ENCODE measurements around the gene MAP4K3. TPM values are rescaled to one million over a fixed set of nuclear protein-coding genes. Genes with fewer than 3 reads are reported as not detected.

MAP4K3 gene
- total RNA-seq (2021; fragmentation: NEBNext Ultra II Directional; extraction: Animal tissue kit (Norgen Biotek cat#: 25700)) (63.0 and 70.8 TPM in 2 replicates), polyA plus RNA-seq (2011; rRNA removed) (6.5 and 11.4 TPM in 2 replicates), polyA minus RNA-seq (2011; rRNA and poly(A)+ RNA removed) (15.3 and 26.3 TPM in 2 replicates)
- polyA plus RNA-seq (2011; cell fraction: cytosol; rRNA removed), result 15.2 TPM
- 8.8 TPM for polyA plus RNA-seq (2011; cell fraction: nucleus; rRNA removed)
- 10.3 to 26.4 TPM (median 13.9 TPM) in 4 replicates for polyA plus RNA-seq (2012, experiment 1 of 2)
- polyA plus RNA-seq (2012, experiment 2 of 2), result 1.4 TPM
- 20.4 TPM for polyA plus RNA-seq (2013, experiment 1 of 2)
- polyA plus RNA-seq (2013, experiment 2 of 2), result 20.5 TPM
- polyA minus RNA-seq (2011; cell fraction: cytosol; rRNA and poly(A)+ RNA removed), result 14.1 TPM
- polyA minus RNA-seq (2011; cell fraction: nucleus; rRNA and poly(A)+ RNA removed), result 47.5 TPM
- long read RNA-seq, experiment 1, full-length matches to known transcripts, result 5 of 42 reads
- long read RNA-seq, experiment 1, partial matches to known transcripts, result 17 of 42 reads
- long read RNA-seq, experiment 1, other reads (novel, unspliced or antisense), result 20 of 42 reads
- long read RNA-seq, experiment 2, partial matches to known transcripts, result 10 of 11 reads
- long read RNA-seq, experiment 2, other reads (novel, unspliced or antisense), result 1 of 11 reads

DNA sequence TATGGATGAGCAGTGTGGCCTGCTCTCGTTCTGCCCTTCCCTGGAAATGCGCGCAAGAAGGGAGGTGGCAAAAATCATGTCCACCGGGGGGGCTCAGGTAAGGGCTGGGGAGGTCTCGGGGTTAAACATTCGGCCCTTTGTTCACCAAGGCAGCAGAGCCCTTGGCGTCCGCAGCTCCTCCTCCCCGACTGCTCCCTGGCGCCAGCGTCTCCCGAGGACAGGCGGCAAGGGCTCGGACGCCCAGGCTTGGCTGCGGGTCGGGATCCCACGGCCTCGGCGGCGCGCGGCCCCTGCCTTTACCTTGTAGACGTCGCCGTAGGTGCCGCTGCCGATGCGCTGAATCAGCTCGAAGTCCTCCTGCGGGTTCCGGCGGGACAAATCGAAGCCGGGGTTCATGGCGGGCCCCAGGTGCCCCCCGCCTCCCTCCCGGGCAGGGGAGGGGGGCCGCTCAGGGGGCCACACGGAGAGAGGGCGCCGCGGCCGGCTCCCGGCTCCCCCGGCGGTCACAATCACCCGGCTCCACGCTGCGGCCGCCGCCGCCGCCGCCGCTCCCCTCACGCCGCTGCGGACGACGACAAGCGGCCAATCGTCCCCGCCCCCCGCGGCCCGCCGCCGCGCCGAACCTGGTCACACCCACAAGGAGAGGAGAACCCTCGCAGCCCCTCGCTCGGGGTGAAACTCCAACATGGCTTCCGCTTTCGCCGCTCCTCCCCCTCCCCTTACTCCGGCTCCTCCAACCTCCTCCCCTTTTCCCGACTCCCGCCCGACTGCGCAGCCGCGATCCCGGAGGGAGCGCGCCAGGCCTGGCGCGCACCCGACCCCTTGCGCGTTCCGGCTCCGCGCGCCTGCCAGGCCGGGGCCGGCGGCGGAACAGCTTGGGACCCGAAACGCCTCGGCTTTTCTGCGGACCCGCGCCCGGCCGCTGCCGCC lies at the start of gene MAP4K3:
MAP4K3 (minus strand) TSS at position 694 of the 930 bp plus-strand sequence; CDS start at position 396, 298 bp downstream.
- Histone ChIP-seq H3K79me1 (ENCODE audit: low read depth, low read length) (peaks cover 4% of the 10 kb centered on the region; the same call in 1 of the 2 replicates), H4K5ac (ENCODE audit: insufficient read length, low read depth, low read length) (peak within 1 kb of the TSS; percentile 9), H3K79me2 (ENCODE audit: control insufficient read depth in 1 of 2, insufficient read depth in 2 of 2, low read length in 2 of 2) (peaks cover 22 to 47% of the 10 kb centered on the region in 2 experiments), H3K4me1 (replicated peaks in 1 of 4; ENCODE audit: control insufficient read depth in 3 of 4, insufficient read depth in 4 of 4, low read length in 3 of 4) (peaks cover 2 to 11% (median 5%) of the 10 kb centered on the region in 4 experiments), H3K14ac (ENCODE audit: insufficient read length) (peak within 1 kb of the TSS; percentile 98), H3K9me3 (ENCODE audit: insufficient read depth in 2 of 2, low read depth in 1 of 2, low read length in 1 of 2) (no peaks in the 10 kb centered on the region), H3K36me3 (ENCODE audit: control insufficient read depth in 2 of 4, insufficient read depth in 4 of 4, low read length in 3 of 4) (no peaks in the 10 kb centered on the region), H4K91ac (replicated peaks; ENCODE audit: insufficient read length, low read length) (no peak within 1 kb of the TSS), H3K56ac (replicated peaks; ENCODE audit: insufficient read length, low read depth, low read length) (peak within 1 kb of the TSS; percentile 17), H3K9ac (replicated peaks in 1 of 4; ENCODE audit: extremely low read depth in 1 of 4, low read depth in 3 of 4, low read length in 3 of 4) (peak within 1 kb of the TSS; percentile 65 to 94 (median 76)), H2BK20ac (ENCODE audit: low read length) (no peak within 1 kb of the TSS), H4K20me1 (replicated peaks in 1 of 2; ENCODE audit: control insufficient read depth in 1 of 2, insufficient read depth in 2 of 2, low read length in 2 of 2) (peaks cover 11 to 15% of the 10 kb centered on the region in 2 experiments), H2BK5ac (ENCODE audit: low read depth, low read length) (peak within 1 kb of the TSS; percentile 29; the same call in 1 of the 2 replicates), H3K4ac (replicated peaks; ENCODE audit: insufficient read length, low read depth, low read length) (peak within 1 kb of the TSS; percentile 87), H2AK5ac (ENCODE audit: low read depth, low read length) (no peak within 1 kb of the TSS), H3K18ac (ENCODE audit: extremely low read depth, low read length) (peak within 1 kb of the TSS; percentile 71; the same call in 1 of the 2 replicates), H3K23me2 (ENCODE audit: low read depth, low read length) (peaks cover 14% of the 10 kb centered on the region), H3K4me2 (ENCODE audit: insufficient read depth in 1 of 2, low read depth in 2 of 2, low read length in 2 of 2) (peak within 1 kb of the TSS; percentile 91 to 92), H3K27ac (ENCODE audit: low read depth, low read length) (peak within 1 kb of the TSS; percentile 66), H3K23ac (ENCODE audit: insufficient read length) (no peak within 1 kb of the TSS), H3K27me3 (replicated peaks in 1 of 4; ENCODE audit: control insufficient read depth in 3 of 4, extremely low read depth in 1 of 4, insufficient read depth in 3 of 4, low read length in 3 of 4) (no peaks in the 10 kb centered on the region), H2BK120ac (replicated peaks; ENCODE audit: low read depth, low read length) (no peak within 1 kb of the TSS), H3K4me3 (ENCODE audit: extremely low read depth in 1 of 4, insufficient read depth in 2 of 4, low read depth in 3 of 4, low read length in 4 of 4) (peak within 1 kb of the TSS; percentile 57 to 93 (median 80)), H4K8ac (ENCODE audit: extremely low read depth, insufficient read depth, low read length) (peak within 1 kb of the TSS; percentile 97), H2BK15ac (ENCODE audit: low read length) (no peak within 1 kb of the TSS; the same call in 1 of the 2 replicates), H2BK12ac (ENCODE audit: low read depth, low read length) (peak within 1 kb of the TSS; percentile 62; the same call in 1 of the 2 replicates), H2AFZ (ENCODE audit: low read length) (peak within 1 kb of the TSS; percentile 83)
- ChIA-PET CTCF (ENCODE audit: partially characterized antibody) (interaction anchor here (0.5 to 1.0 kb wide), 3 partner anchors 23 to 270 kb away, joined by 3 to 4 read pairs (median 3); no protein-coding TSS in a partner anchor), POLR2A (ENCODE audit: partially characterized antibody) (interaction anchor here (0.6 to 1.7 kb wide), 12 partner anchors 10 to 685 kb away, joined by 3 to 6 read pairs (median 3); partner anchors contain the start of genes SOS1 and SRSF7)
- WGBS, 2 experiments (ENCODE audit: extremely low coverage in 1 of 2, insufficient coverage in 1 of 2, insufficient read length in 1 of 2, insufficient replicate concordance in 2 of 2, low coverage in 1 of 2, low lambda C conversion rate in 2 of 2, missing lambda C conversion rate in 1 of 2), result 2% methylated on average over 54 of the region's 109 CpGs; no CpG with 5 or more reads in 1 of the 2 experiments
- DNase-seq (ENCODE audit: low read depth in 1 of 2, low spot score in 2 of 2) (peak; percentile 87 to 96), FAIRE-seq (no peak)
- TF ChIP-seq SP2 (IDR thresholded peaks at IDR 0.05; ENCODE audit: low read length) (no peak), NRF1 (IDR thresholded peaks at IDR 0.05; ENCODE audit: low read depth, low read length) (peak; percentile 48), SRF (IDR thresholded peaks at IDR 0.05; ENCODE audit: low read depth, low read length) (no peak), POLR2AphosphoS5 (IDR thresholded peaks at IDR 0.05; ENCODE audit: low read depth, low read length) (peak; percentile 73), GTF2F1 (IDR thresholded peaks at IDR 0.05; ENCODE audit: borderline replicate concordance, low read depth, low read length) (no peak), MAFK (IDR thresholded peaks at IDR 0.05; ENCODE audit: low read depth, low read length) (no peak), KDM5A (IDR thresholded peaks at IDR 0.05; ENCODE audit: low read length) (0 out of 2 replicates have a peak, but pooled peaks have one; percentile 28), YY1 (IDR thresholded peaks at IDR 0.05; ENCODE audit: low read depth, low read length) (peak; percentile 90), SIX5 (IDR thresholded peaks at IDR 0.05; ENCODE audit: low read depth, low read length) (no peak)
